ENCODE measurements around the gene PPFIA1.

The PPFIA1 gene

GRCh38 chr11:70422692-70423522, 152.4 kb downstream of the PPFIA1 start:
- no peak for DNase-seq (ENCODE audit: extremely low spot score)
- ChIA-PET CTCF (no interaction called here), POLR2A (no interaction called here)
- TF ChIP-seq TARDBP (IDR thresholded peaks at IDR 0.05), result no peak
- TF ChIP-seq FOXM1 (IDR thresholded peaks at IDR 0.05; ENCODE audit: borderline replicate concordance), result no peak
- no peak for TF ChIP-seq CTBP1 (IDR thresholded peaks at IDR 0.05; ENCODE audit: borderline replicate concordance)
- no peak for TF ChIP-seq BHLHE40 (IDR thresholded peaks at IDR 0.05; ENCODE audit: borderline replicate concordance)
- no peak for TF ChIP-seq ZNF384 (IDR thresholded peaks at IDR 0.05)
- TF ChIP-seq HDGF (IDR thresholded peaks at IDR 0.05; ENCODE audit: borderline replicate concordance), result no peak
- no peak for TF ChIP-seq ELF4 (IDR thresholded peaks at IDR 0.05)
- TF ChIP-seq FOXK2 (IDR thresholded peaks at IDR 0.05), result no peak
- no peak for TF ChIP-seq PKNOX1 (IDR thresholded peaks at IDR 0.05)
- TF ChIP-seq ARNT (IDR thresholded peaks at IDR 0.05), result no peak
- TF ChIP-seq LEF1 (IDR thresholded peaks at IDR 0.05; ENCODE audit: borderline replicate concordance), result no peak
- no peak for TF ChIP-seq L3MBTL2 (conservative IDR thresholded peaks at IDR 0.05)
- no peak for TF ChIP-seq SP1 (IDR thresholded peaks at IDR 0.05)
- TF ChIP-seq FOXA1 (IDR thresholded peaks at IDR 0.05), result no peak
- TF ChIP-seq NFRKB (IDR thresholded peaks at IDR 0.05), result no peak
- TF ChIP-seq SUZ12 (IDR thresholded peaks at IDR 0.05), result no peak

- POLR2A ChIA-PET, result no interaction called here
- CTCF ChIA-PET, result no interaction called here
- DNase-seq (ENCODE audit: extremely low spot score), result no peak
Measured at GRCh38 chr11:70423523-70424505, 153.3 kb downstream of the PPFIA1 start.

GRCh38 chr11:70424765-70425344, 154.4 kb downstream of the PPFIA1 start:
- no peak for DNase-seq (ENCODE audit: extremely low spot score)
- ChIA-PET CTCF (no interaction called here), POLR2A (no interaction called here)
- TF ChIP-seq NFRKB (IDR thresholded peaks at IDR 0.05) (no peak), ARNT (IDR thresholded peaks at IDR 0.05) (no peak), LEF1 (IDR thresholded peaks at IDR 0.05; ENCODE audit: borderline replicate concordance) (no peak), L3MBTL2 (conservative IDR thresholded peaks at IDR 0.05) (no peak), FOXM1 (IDR thresholded peaks at IDR 0.05; ENCODE audit: borderline replicate concordance) (no peak)

More at GRCh38 chr11:70423523-70424505, 153.3 kb downstream of the PPFIA1 start:
- TF ChIP-seq HDGF (IDR thresholded peaks at IDR 0.05; ENCODE audit: borderline replicate concordance), result no peak
- no peak for TF ChIP-seq BHLHE40 (IDR thresholded peaks at IDR 0.05; ENCODE audit: borderline replicate concordance)
- no peak for TF ChIP-seq SP1 (IDR thresholded peaks at IDR 0.05)
- TF ChIP-seq CTBP1 (IDR thresholded peaks at IDR 0.05; ENCODE audit: borderline replicate concordance), result no peak
- TF ChIP-seq L3MBTL2 (conservative IDR thresholded peaks at IDR 0.05), result no peak
- no peak for TF ChIP-seq NFRKB (IDR thresholded peaks at IDR 0.05)
- no peak for TF ChIP-seq ZNF384 (IDR thresholded peaks at IDR 0.05)
- TF ChIP-seq TARDBP (IDR thresholded peaks at IDR 0.05), result no peak
- TF ChIP-seq SUZ12 (IDR thresholded peaks at IDR 0.05), result no peak
- no peak for TF ChIP-seq FOXA1 (IDR thresholded peaks at IDR 0.05)
- TF ChIP-seq FOXM1 (IDR thresholded peaks at IDR 0.05; ENCODE audit: borderline replicate concordance), result no peak
- TF ChIP-seq ARNT (IDR thresholded peaks at IDR 0.05), result no peak
- TF ChIP-seq ELF4 (IDR thresholded peaks at IDR 0.05), result no peak

- TF ChIP-seq SUZ12 (IDR thresholded peaks at IDR 0.05) (no peak), FOXM1 (IDR thresholded peaks at IDR 0.05; ENCODE audit: borderline replicate concordance) (no peak), FOXA1 (IDR thresholded peaks at IDR 0.05) (no peak), ELF4 (IDR thresholded peaks at IDR 0.05) (no peak), ARNT (IDR thresholded peaks at IDR 0.05) (no peak), L3MBTL2 (conservative IDR thresholded peaks at IDR 0.05) (no peak), LEF1 (IDR thresholded peaks at IDR 0.05; ENCODE audit: borderline replicate concordance) (no peak), PKNOX1 (IDR thresholded peaks at IDR 0.05) (no peak), SP1 (IDR thresholded peaks at IDR 0.05) (no peak), TARDBP (IDR thresholded peaks at IDR 0.05) (no peak), BHLHE40 (IDR thresholded peaks at IDR 0.05; ENCODE audit: borderline replicate concordance) (no peak), NFRKB (IDR thresholded peaks at IDR 0.05) (no peak), CTBP1 (IDR thresholded peaks at IDR 0.05; ENCODE audit: borderline replicate concordance) (no peak), HDGF (IDR thresholded peaks at IDR 0.05; ENCODE audit: borderline replicate concordance) (no peak)
- no peak for DNase-seq (ENCODE audit: extremely low spot score)
- ChIA-PET POLR2A (interaction anchor here (0.7 kb wide), 1 partner anchor 29 kb away, joined by 3 read pairs; the partner anchor contains the start of gene CTTN), CTCF (no interaction called here)
Measured at GRCh38 chr11:70427436-70427835, 156.9 kb downstream of the PPFIA1 start.

- CTCF ChIA-PET, result interaction anchor here (0.6 kb wide), 1 partner anchor 203 kb away, joined by 3 read pairs; no protein-coding TSS in a partner anchor
- TF ChIP-seq FOXM1 (IDR thresholded peaks at IDR 0.05; ENCODE audit: borderline replicate concordance) (no peak), HDGF (IDR thresholded peaks at IDR 0.05; ENCODE audit: borderline replicate concordance) (no peak), PKNOX1 (IDR thresholded peaks at IDR 0.05) (no peak), SP1 (IDR thresholded peaks at IDR 0.05) (no peak), ZNF384 (IDR thresholded peaks at IDR 0.05) (no peak)
Measured at GRCh38 chr11:70428701-70429427, 158.4 kb downstream of the PPFIA1 start.

More at GRCh38 chr11:70428701-70429427, 158.4 kb downstream of the PPFIA1 start:
- no peak for DNase-seq (ENCODE audit: extremely low spot score)
- POLR2A ChIA-PET, result no interaction called here

Data from HEK293T (cell line).